Keratinocyte (primary cell): ENCODE measurements around the gene TINAG. TPM values are rescaled to one million over a fixed set of nuclear protein-coding genes. Genes with fewer than 3 reads are reported as not detected.
A peak's percentile ranks its signal among the peaks of the same experiment; 100 is the strongest.

ENCODE experiments used
- DNase-seq: peaks from one replicate; pipeline ENCODE4 v3.0.0-alpha.2; 2011; ENCODE audit warnings: low read depth, missing footprints, low spot score
- FAIRE-seq: peaks from 2 replicates; lab custom pipeline; 2011; peaks lifted over from hg19 to GRCh38; lab: Jason Lieb, UNC
- H2AFZ ChIP-seq: 2 replicates; pipeline ENCODE4 v1.6.0; 2012; ENCODE audit warnings: low read length, control low read depth, inconsistent platforms; ENCODE audit not compliant: control insufficient read depth
- H3K27ac ChIP-seq: 2 replicates; pipeline ENCODE4 v1.5.1; 2011; ENCODE audit warnings: low read length; ENCODE audit not compliant: control insufficient read depth, insufficient read depth
- H3K27me3 ChIP-seq: 3 replicates; pipeline ENCODE4 v1.6.0; 2011; ENCODE audit warnings: low read length; ENCODE audit not compliant: control insufficient read depth, insufficient read depth; ENCODE audit errors: extremely low read depth
- H3K36me3 ChIP-seq, 2 experiments: 2 replicates in 1 of 2; 3 replicates in 1 of 2; pipeline ENCODE4 v1.5.1; 2011; ENCODE audit warnings: low read length in 2 of 2, mild to moderate bottlenecking in 1 of 2; ENCODE audit not compliant: control insufficient read depth in 2 of 2, insufficient read depth in 2 of 2; ENCODE audit errors: extremely low read depth in 1 of 2
- H3K4me1 ChIP-seq: 3 replicates; pipeline ENCODE4 v1.5.1; 2011; ENCODE audit warnings: low read length; ENCODE audit not compliant: control insufficient read depth, insufficient read depth; ENCODE audit errors: extremely low read depth
- H3K4me2 ChIP-seq: 3 replicates; pipeline ENCODE4 v1.6.0; 2011; ENCODE audit warnings: low read depth, low read length; ENCODE audit not compliant: control insufficient read depth, insufficient read depth; ENCODE audit errors: extremely low read depth
- H3K4me3 ChIP-seq, 3 experiments: fragments of 200-600 bp in 1 of 3; sonication (generic) in 1 of 3; 2 replicates in 2 of 3; 3 replicates in 1 of 3; pipeline ENCODE4 v1.5.1; 2011 to 2016; ENCODE audit warnings: low read length in 3 of 3, mild to moderate bottlenecking in 3 of 3, control low read depth in 2 of 3, inconsistent platforms in 1 of 3, low read depth in 1 of 3, mixed read lengths in 1 of 3, mixed run types in 1 of 3, moderate library complexity in 1 of 3; ENCODE audit not compliant: control insufficient read depth in 2 of 3, insufficient read depth in 2 of 3; ENCODE audit errors: extremely low read depth in 1 of 3
- H3K79me2 ChIP-seq: 2 replicates; pipeline ENCODE4 v1.6.0; 2012; ENCODE audit warnings: low read length; ENCODE audit not compliant: control insufficient read depth, insufficient read depth
- H3K9ac ChIP-seq: 3 replicates; pipeline ENCODE4 v1.6.0; 2011; ENCODE audit warnings: low read length; ENCODE audit not compliant: control insufficient read depth, insufficient read depth; ENCODE audit errors: extremely low read depth
- H3K9me1 ChIP-seq: 3 replicates; pipeline ENCODE4 v1.6.0; 2011; ENCODE audit warnings: low read length; ENCODE audit not compliant: control insufficient read depth, insufficient read depth; ENCODE audit errors: extremely low read depth
- H3K9me3 ChIP-seq: 2 replicates; pipeline ENCODE4 v1.5.1; 2012; ENCODE audit warnings: low read depth, low read length; ENCODE audit not compliant: control insufficient read depth
- H4K20me1 ChIP-seq: 3 replicates; pipeline ENCODE4 v1.6.0; 2011; ENCODE audit warnings: low read length; ENCODE audit not compliant: control insufficient read depth, insufficient read depth; ENCODE audit errors: extremely low read depth
- EZH2 ChIP-seq: IDR thresholded peaks from one replicate; pipeline ENCODE4 v1.6.1; 2012; ENCODE audit warnings: inconsistent platforms, mild to moderate bottlenecking, low read length, moderate library complexity
- dilution Hi-C: fragments of 300-500 bp; cut with MboI; formaldehyde crosslinking; loops from one replicate; pipeline ENCODE4 v1.7.0; 2020; ENCODE audit warnings: low sequenced_read_pairs; ENCODE audit not compliant: extremely low pct_ligation_motif_present
- polyA plus RNA-seq, 5 experiments: library from polyadenylated mRNA; depleted of rRNA in 3 of 5; stranded (reverse) in 3 of 5; stranded (forward) in 1 of 5; unstranded in 1 of 5; fragments of >200 nt; gene quantifications; 1 replicate in 1 of 5; 2 replicates in 3 of 5; 3 replicates in 1 of 5; pipeline versions ENCODE4 v1.2.1 to v1.2.3, GENCODE V29; 2011 to 2012; ENCODE audit warnings: missing spikeins in 2 of 5, low read depth in 1 of 5, low replicate concordance in 1 of 5
- TF ChIP-seq, protein P1 (sequence below), 3 experiments: IDR thresholded peaks in 1 of 3; conservative IDR thresholded peaks in 1 of 3; optimal IDR thresholded peaks in 1 of 3; 2 replicates in 2 of 3; 3 replicates in 1 of 3; pipeline versions ENCODE3 to v1.5.1; 2011; ENCODE audit warnings: low read length in 3 of 3, mild to moderate bottlenecking in 3 of 3, moderate library complexity in 2 of 3, control low read depth in 1 of 3, inconsistent platforms in 1 of 3; ENCODE audit not compliant: insufficient read depth in 2 of 3; ENCODE audit errors: extremely low read depth in 1 of 3

Gene TINAG
- polyA plus RNA-seq, 1 donor (not counting 4 experiments of a cell fraction or from before 2014, with no cell fraction given) = not detected

DNA sequence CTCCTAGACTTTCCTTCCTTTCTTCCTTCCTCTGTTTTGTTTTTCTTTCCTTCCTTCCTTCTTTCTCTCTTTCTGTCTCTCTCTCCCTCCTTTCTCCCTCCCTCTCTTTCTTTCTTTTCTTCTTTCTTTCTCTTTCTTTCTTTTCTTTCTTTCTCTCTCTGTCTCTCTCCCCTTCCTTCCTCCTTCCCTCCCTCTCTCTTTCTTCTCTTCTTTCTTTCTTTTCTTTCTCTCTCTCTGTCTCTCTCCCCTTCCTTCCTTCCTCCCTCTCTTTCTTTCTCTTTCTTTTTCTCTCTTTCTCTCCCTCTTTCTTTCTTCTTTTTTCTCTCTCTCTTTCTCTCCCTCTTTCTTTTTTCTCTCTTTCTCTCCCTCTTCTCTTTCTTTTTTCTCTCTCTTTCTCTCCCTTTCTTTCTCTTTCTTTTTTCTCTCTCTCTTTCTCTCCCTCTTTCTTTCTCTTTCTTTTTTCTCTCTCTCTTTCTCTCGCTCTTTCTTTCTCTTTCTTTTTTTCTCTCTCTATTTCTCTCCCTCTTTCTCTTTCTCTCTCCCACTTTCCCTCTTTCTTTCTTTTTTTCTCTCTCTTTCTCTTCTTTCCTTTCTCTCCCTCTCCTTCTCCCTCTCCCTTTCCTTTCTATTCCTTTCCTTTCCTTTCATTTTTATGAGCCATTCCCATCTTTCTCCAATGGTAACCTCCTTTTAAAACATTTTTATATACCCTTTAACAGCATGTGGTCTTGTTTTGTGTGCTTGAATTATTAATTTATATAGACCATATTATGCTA, 2.3 kb downstream of the TINAG start:
- Histone ChIP-seq H3K9me3 (no peaks in the 10 kb centered on the region), H3K27me3 (no peaks in the 10 kb centered on the region), H3K27ac (no peak overlapping the region), H3K4me1 (no peaks in the 10 kb centered on the region), H4K20me1 (no peaks in the 10 kb centered on the region), H3K4me3 (no peak overlapping the region), H3K36me3 (no peaks in the 10 kb centered on the region), H3K4me2 (no peak overlapping the region), H3K9ac (no peak overlapping the region), H2AFZ (no peak overlapping the region), H3K79me2 (no peaks in the 10 kb centered on the region), H3K9me1 (no peaks in the 10 kb centered on the region)
- no peak for TF ChIP-seq EZH2
- TF ChIP-seq, protein P1, sequence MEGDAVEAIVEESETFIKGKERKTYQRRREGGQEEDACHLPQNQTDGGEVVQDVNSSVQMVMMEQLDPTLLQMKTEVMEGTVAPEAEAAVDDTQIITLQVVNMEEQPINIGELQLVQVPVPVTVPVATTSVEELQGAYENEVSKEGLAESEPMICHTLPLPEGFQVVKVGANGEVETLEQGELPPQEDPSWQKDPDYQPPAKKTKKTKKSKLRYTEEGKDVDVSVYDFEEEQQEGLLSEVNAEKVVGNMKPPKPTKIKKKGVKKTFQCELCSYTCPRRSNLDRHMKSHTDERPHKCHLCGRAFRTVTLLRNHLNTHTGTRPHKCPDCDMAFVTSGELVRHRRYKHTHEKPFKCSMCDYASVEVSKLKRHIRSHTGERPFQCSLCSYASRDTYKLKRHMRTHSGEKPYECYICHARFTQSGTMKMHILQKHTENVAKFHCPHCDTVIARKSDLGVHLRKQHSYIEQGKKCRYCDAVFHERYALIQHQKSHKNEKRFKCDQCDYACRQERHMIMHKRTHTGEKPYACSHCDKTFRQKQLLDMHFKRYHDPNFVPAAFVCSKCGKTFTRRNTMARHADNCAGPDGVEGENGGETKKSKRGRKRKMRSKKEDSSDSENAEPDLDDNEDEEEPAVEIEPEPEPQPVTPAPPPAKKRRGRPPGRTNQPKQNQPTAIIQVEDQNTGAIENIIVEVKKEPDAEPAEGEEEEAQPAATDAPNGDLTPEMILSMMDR (optimal IDR thresholded peaks at IDR 0.05 in 1 of 3, IDR thresholded peaks at IDR 0.05 in 1 of 3, conservative IDR thresholded peaks at IDR 0.05 in 1 of 3; ENCODE audit: extremely low read depth in 1 of 3, insufficient read depth in 2 of 3, low read length in 3 of 3) = no peak
- dilution Hi-C loops = no loop called here
- FAIRE-seq (no peak), DNase-seq (no peak)

DNA sequence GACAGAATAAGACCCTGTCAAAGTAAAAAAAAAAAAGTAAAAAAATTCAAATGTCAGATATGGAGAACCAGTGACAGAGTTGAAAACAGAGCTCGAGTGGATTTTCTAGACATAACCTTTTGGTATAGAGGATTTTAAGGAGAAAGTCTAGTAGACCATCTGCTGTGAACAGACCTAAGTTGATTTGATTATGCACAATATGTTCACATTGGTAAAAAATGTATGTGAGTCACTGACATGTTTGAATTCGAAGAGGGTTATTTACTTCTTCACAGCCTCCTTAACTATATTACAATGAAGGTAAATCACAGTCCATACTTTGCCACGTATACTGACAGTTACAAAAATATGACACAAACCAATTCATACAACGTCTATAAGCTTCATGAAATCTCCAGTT, 7.4 kb downstream of the TINAG start:
- Histone ChIP-seq H2AFZ (peak overlapping the region; percentile 70), H3K9me1 (no peaks in the 10 kb centered on the region), H3K9me3 (no peaks in the 10 kb centered on the region), H3K27ac (no peak overlapping the region), H3K36me3 (no peaks in the 10 kb centered on the region), H3K79me2 (no peaks in the 10 kb centered on the region), H3K9ac (no peak overlapping the region), H3K4me2 (peak overlapping the region; percentile 48), H4K20me1 (no peaks in the 10 kb centered on the region), H3K27me3 (no peaks in the 10 kb centered on the region), H3K4me3 (no peak overlapping the region), H3K4me1 (peaks cover 4% of the 10 kb centered on the region)
- FAIRE-seq (peak; percentile 36), DNase-seq (no peak)
- TF ChIP-seq, protein P1 (optimal IDR thresholded peaks at IDR 0.05 in 1 of 3, IDR thresholded peaks at IDR 0.05 in 1 of 3, conservative IDR thresholded peaks at IDR 0.05 in 1 of 3; ENCODE audit: extremely low read depth in 1 of 3, insufficient read depth in 2 of 3, low read length in 3 of 3) = no peak
- TF ChIP-seq EZH2 = no peak
- dilution Hi-C loops = no loop called here
